Suprapubic skin (tissue), 4 donors: ENCODE measurements around the gene CACNB3.

ENCODE experiments used
- CTCF ChIP-seq, 2 donors: fragments of 200-600 bp in 1 of 2; fragments of 450-650 bp in 1 of 2; sonication (generic) in 1 of 2; IDR thresholded peaks; one replicate each; pipeline ENCODE4 v1.5.1; 2016 to 2019; ENCODE audit warnings: antibody characterized with exemption in 2 of 2, mild to moderate bottlenecking in 1 of 2, moderate library complexity in 1 of 2
- EP300 ChIP-seq: sonication (generic); formaldehyde crosslinking; IDR thresholded peaks from one replicate; pipeline ENCODE4 v1.6.1; 2017; ENCODE audit warnings: antibody characterized with exemption
- POLR2A ChIP-seq, 2 donors: fragments of 450-650 bp; IDR thresholded peaks; one replicate each; pipeline ENCODE4 v1.6.1; 2017; ENCODE audit warnings: antibody characterized with exemption in 2 of 2, mild to moderate bottlenecking in 2 of 2, moderate library complexity in 2 of 2
- POLR2AphosphoS5 ChIP-seq, 3 donors: sonication (generic); formaldehyde crosslinking; IDR thresholded peaks; one replicate each; pipeline ENCODE4 v1.6.1; 2017; ENCODE audit warnings: antibody characterized with exemption in 3 of 3

DNA sequence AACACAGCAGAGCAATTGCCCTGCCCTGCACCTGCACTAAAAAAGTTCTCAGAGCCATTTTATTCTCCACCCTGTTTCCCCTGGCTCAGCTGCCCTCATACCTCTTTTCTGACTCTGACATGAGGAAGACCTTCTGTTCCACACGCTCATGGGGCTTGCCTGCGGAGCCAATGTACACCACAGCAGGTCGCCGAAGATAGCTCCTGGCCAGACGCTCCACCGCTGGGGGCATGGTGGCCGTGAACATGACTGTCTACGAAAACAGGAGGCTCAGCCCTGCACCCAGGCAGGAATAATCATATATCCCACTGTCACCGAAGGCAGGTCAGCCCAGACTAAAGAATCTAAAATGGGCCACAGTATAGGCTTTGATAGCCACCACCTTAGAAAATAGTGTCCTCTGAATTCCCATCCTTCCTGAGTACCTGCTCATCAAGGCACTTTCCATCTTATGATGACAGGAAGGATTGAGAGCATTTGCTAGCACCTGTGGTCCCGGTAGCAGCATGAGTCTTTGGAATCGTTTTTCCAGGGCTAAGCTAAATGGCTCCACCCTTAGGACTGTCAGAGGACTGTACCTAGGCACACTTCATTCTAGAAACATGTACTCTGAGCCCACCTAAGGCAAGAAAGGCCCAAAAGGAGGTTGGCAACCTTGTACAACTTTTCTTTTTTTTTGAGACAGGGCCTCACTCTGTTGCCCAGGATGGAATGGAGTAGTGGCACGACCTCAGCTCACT, 14.2 kb downstream of the CACNB3 start:
- TF ChIP-seq CTCF (IDR thresholded peaks at IDR 0.05) (no peak), POLR2A (IDR thresholded peaks at IDR 0.05) (no peak), POLR2AphosphoS5 (IDR thresholded peaks at IDR 0.05) (no peak), EP300 (no peak)
